Nephron progenitor cell (in vitro differentiated cells): Measurements from ENCODE around the gene PREX1.
"Not testable (repeated sequence)": the region's sequence is repeated elsewhere in the genome, so short reads cannot be mapped to it uniquely, and the experiment has no call there.

Experiments used
- DNase-seq: peaks from one replicate; pipeline ENCODE4 v3.0.0; 2021
- H3K27ac Mint-ChIP-seq: 2 replicates; pipeline ENCODE4 v1.8.0; 2021; ENCODE audit warnings: mild to moderate bottlenecking, moderate library complexity, mixed read lengths
- H3K27me3 Mint-ChIP-seq: 2 replicates; pipeline ENCODE4 v1.8.0; 2021; ENCODE audit warnings: mild to moderate bottlenecking, low read depth, mixed read lengths; ENCODE audit not compliant: poor library complexity
- H3K36me3 Mint-ChIP-seq: 2 replicates; pipeline ENCODE4 v1.8.0; 2021; ENCODE audit warnings: low read depth, mixed read lengths
- H3K4me1 Mint-ChIP-seq: 2 replicates; pipeline ENCODE4 v1.8.0; 2021; ENCODE audit warnings: mixed read lengths
- H3K4me3 Mint-ChIP-seq: 2 replicates; pipeline ENCODE4 v1.8.0; 2021; ENCODE audit warnings: mild to moderate bottlenecking, moderate library complexity, mixed read lengths
- H3K9me3 Mint-ChIP-seq: 2 replicates; pipeline ENCODE4 v1.8.0; 2021; ENCODE audit warnings: mild to moderate bottlenecking, moderate library complexity, mixed read lengths
- CTCF ChIP-seq: fragments of 200-600 bp; sonication (generic); IDR thresholded peaks from 2 replicates; pipeline ENCODE4 v1.5.0; 2021; ENCODE audit warnings: antibody characterized with exemption

Gene PREX1

DNA sequence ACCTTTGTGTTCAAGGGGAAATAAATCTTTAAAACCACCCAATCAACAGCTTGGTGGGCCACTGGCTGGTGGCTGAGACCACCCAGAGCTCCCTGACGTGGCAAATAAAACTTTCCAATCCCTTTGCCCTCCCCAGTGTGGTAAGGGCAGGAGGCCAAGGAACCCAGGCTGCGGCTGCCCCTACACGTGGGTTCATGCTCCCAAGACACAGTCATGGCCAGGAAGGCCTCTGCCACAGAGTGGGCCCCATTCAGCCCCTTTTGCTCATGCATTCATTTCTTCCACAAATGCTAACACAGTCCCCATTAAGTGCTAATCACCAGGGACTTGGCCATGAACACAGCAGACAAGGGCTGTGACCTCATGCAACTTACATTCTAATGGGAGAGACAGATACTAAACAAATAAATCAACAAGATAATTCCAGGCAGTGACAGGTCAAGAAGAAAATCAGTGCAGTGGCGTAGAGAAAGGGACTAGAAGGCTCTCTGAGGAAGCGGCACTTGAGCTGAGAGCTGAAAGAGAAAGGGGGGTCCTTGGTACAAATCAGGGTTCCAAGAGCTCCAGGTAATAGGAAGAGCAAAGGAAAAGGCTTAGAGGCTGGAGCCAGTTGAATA, 13.8 kb downstream of the PREX1 start:
- H3K27ac Mint-ChIP-seq = no peak overlapping the region
- no peak overlapping the region for H3K4me3 Mint-ChIP-seq
- H3K4me1 Mint-ChIP-seq = peaks cover 12% of the 10 kb centered on the region
- DNase-seq = no peak
- peaks cover 8% of the 10 kb centered on the region for H3K36me3 Mint-ChIP-seq
- H3K9me3 Mint-ChIP-seq = peaks cover 8% of the 10 kb centered on the region
- TF ChIP-seq CTCF = no peak
- no peaks in the 10 kb centered on the region for H3K27me3 Mint-ChIP-seq

DNA sequence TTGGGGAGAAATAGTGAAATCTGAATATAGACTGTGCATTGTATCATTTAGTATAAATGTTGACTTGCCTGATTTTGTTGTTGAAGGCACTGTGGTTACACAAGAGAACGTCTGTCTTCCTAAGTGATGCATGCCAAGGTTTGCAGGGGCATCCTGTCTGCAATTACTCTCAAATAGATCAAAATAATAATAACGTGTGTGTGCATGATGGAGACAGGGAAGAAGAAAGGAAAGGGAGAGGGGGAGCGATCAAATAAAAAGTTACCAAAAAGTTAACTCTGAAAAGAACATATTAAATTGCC, 14.4 kb downstream of the PREX1 start:
- no peak for DNase-seq
- H3K4me1 Mint-ChIP-seq = peaks cover 9% of the 10 kb centered on the region
- peaks cover 14% of the 10 kb centered on the region for H3K36me3 Mint-ChIP-seq
- peaks cover 15% of the 10 kb centered on the region for H3K9me3 Mint-ChIP-seq
- H3K4me3 Mint-ChIP-seq = no peak overlapping the region
- peaks cover 2% of the 10 kb centered on the region for H3K27me3 Mint-ChIP-seq
- TF ChIP-seq CTCF = no peak
- no peak overlapping the region for H3K27ac Mint-ChIP-seq

DNA sequence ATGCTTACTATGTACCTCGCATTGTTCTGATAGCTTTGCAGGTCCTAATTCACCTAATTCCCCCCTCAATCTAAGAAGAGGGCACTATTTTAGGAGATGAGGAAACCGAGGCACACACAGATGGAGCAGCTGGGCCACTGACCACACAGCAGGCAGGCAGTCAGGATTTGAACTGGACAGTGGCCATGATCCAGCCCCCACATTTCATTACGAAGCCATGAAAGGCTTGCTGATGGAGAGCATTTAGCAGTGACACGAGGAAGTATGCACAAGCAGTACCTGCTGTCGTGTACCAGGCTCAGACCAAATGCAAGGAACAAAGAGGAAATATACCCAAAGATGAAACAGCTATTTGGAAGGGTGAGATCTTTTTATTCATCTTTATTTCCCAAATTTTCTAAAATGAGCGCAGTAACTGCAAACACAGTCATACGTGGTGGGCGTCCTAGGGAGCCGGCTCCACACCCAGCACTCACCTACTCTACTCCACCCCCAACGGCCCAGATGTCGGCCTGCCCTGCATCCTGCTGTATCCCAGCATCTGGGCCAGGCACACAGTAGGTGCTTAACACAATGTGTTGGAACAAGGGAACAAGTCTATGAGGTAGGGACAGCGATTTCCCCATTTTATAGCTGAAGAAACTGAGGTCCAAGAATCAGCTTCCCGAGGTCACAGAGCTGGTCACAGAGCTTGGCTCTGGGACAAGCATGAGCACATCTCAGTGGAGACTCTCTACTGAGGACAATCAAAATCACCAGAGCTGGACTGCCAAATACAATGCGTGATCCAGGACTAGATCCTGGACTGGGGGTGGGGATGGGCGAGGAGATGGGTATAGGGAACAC, 15.0 kb downstream of the PREX1 start:
- peaks cover 2% of the 10 kb centered on the region for H3K27me3 Mint-ChIP-seq
- H3K4me1 Mint-ChIP-seq = peaks cover 3% of the 10 kb centered on the region
- no peak overlapping the region for H3K27ac Mint-ChIP-seq
- no peak overlapping the region for H3K4me3 Mint-ChIP-seq
- TF ChIP-seq CTCF = no peak
- H3K9me3 Mint-ChIP-seq = peaks cover 21% of the 10 kb centered on the region
- peaks cover 16% of the 10 kb centered on the region for H3K36me3 Mint-ChIP-seq
- DNase-seq = no peak

- Mint-ChIP-seq H3K9me3 (peaks cover 28% of the 10 kb centered on the region), H3K36me3 (peaks cover 22% of the 10 kb centered on the region)
- H3K27ac Mint-ChIP-seq, DNase-seq, H3K27me3 Mint-ChIP-seq, H3K4me1 Mint-ChIP-seq, H3K4me3 Mint-ChIP-seq: not testable (repeated sequence)
Measured at GRCh38 chr20:48812114-48812513, 15.7 kb downstream of the PREX1 start.

DNA sequence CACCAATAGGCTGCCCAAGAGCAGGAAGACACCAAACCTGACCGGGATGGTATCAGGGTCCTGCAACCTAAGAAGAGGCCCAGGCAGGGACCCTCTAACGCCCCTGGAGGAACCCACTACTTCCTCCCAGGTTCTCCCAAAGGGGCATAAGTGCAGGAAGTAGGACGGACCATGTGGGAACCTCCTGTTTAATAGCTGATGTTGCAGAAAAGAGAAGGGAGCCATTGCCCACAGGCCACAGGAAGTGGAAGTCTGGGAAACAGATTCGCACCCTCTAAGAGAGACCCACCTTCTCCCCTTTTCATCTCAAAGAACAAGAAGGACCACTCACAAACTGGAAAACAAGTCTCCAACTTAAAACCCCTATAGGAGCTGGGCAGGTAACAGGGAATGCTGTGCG, 18.1 kb downstream of the PREX1 start:
- H3K4me1 Mint-ChIP-seq = no peaks in the 10 kb centered on the region
- DNase-seq = no peak
- H3K4me3 Mint-ChIP-seq = no peak overlapping the region
- H3K27me3 Mint-ChIP-seq = peaks cover 2% of the 10 kb centered on the region
- H3K27ac Mint-ChIP-seq = no peak overlapping the region
- H3K36me3 Mint-ChIP-seq = peaks cover 32% of the 10 kb centered on the region
- peaks cover 44% of the 10 kb centered on the region for H3K9me3 Mint-ChIP-seq
- no peak for TF ChIP-seq CTCF

- Mint-ChIP-seq H3K27me3 (peaks cover 2% of the 10 kb centered on the region), H3K4me3 (no peak overlapping the region), H3K9me3 (peaks cover 50% of the 10 kb centered on the region), H3K4me1 (no peaks in the 10 kb centered on the region), H3K36me3 (peaks cover 40% of the 10 kb centered on the region), H3K27ac (peak overlapping the region; percentile 45)
- no peak for DNase-seq
- TF ChIP-seq CTCF = no peak
Measured at GRCh38 chr20:48808382-48809034, 19.3 kb downstream of the PREX1 start.
